IMR-90 (cell line): ENCODE results near the gene ZBTB26.

Experiments
- FOS ChIP-seq: fragments of 150-350 bp; IDR thresholded peaks from 2 replicates; pipeline ENCODE4 v1.6.1; 2016; ENCODE audit warnings: low read depth, low read length
- MXI1 ChIP-seq: IDR thresholded peaks from 2 replicates; pipeline ENCODE4 v1.6.1; 2012; ENCODE audit warnings: low read depth, mild to moderate bottlenecking, low read length, moderate library complexity, borderline replicate concordance
- POLR2A ChIP-seq: IDR thresholded peaks from 2 replicates; pipeline ENCODE4 v1.6.1; 2012; ENCODE audit warnings: mild to moderate bottlenecking, low read depth, low read length
- TF ChIP-seq, protein P1 (sequence below): conservative IDR thresholded peaks from 2 replicates; pipeline ENCODE4 v1.5.1; 2012; ENCODE audit warnings: mild to moderate bottlenecking, low read depth, low read length, improper control_type of control experiment
- TF ChIP-seq, protein P2 (sequence below): fragments of 150-350 bp; IDR thresholded peaks from 2 replicates; pipeline ENCODE4 v1.6.1; 2017; ENCODE audit warnings: mild to moderate bottlenecking, antibody characterized with exemption, low read length, low read depth

DNA sequence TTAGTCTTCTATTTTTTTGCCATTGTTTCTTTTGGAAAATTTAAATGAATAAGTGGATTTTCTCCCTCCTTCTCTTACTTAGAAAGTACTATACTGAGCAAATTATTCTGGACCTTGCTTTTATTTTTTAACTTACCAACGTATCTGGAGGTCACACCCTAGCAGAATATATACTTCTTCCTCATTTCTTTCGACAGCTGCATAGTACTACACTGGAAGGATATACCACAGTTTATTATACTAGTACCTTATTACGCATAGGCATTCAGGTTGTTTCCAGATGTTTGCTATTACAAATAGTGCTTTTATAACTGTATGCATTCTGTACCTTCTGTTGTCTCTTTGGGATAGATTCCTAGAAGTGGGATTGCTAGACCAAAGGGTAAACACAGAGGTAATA is 42.8 kb downstream of the ZBTB26 start:
- TF ChIP-seq, protein P1, sequence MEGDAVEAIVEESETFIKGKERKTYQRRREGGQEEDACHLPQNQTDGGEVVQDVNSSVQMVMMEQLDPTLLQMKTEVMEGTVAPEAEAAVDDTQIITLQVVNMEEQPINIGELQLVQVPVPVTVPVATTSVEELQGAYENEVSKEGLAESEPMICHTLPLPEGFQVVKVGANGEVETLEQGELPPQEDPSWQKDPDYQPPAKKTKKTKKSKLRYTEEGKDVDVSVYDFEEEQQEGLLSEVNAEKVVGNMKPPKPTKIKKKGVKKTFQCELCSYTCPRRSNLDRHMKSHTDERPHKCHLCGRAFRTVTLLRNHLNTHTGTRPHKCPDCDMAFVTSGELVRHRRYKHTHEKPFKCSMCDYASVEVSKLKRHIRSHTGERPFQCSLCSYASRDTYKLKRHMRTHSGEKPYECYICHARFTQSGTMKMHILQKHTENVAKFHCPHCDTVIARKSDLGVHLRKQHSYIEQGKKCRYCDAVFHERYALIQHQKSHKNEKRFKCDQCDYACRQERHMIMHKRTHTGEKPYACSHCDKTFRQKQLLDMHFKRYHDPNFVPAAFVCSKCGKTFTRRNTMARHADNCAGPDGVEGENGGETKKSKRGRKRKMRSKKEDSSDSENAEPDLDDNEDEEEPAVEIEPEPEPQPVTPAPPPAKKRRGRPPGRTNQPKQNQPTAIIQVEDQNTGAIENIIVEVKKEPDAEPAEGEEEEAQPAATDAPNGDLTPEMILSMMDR = no peak
- TF ChIP-seq FOS (no peak), POLR2A (no peak), MXI1 (no peak)
- TF ChIP-seq, protein P2, sequence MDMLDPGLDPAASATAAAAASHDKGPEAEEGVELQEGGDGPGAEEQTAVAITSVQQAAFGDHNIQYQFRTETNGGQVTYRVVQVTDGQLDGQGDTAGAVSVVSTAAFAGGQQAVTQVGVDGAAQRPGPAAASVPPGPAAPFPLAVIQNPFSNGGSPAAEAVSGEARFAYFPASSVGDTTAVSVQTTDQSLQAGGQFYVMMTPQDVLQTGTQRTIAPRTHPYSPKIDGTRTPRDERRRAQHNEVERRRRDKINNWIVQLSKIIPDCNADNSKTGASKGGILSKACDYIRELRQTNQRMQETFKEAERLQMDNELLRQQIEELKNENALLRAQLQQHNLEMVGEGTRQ = no peak
